SK-N-MC (cell line): ENCODE data around the gene CDIP1.

Experiments used
- EZH2 ChIP-seq: fragments of 200-600 bp; sonication (generic); IDR thresholded peaks from one replicate; pipeline ENCODE4 v1.6.1; 2017; ENCODE audit warnings: antibody characterized with exemption
- POLR2AphosphoS5 ChIP-seq: IDR thresholded peaks from 2 replicates; pipeline ENCODE4 v1.6.1; 2012; ENCODE audit warnings: mild to moderate bottlenecking, low read depth, low read length, borderline replicate concordance

DNA sequence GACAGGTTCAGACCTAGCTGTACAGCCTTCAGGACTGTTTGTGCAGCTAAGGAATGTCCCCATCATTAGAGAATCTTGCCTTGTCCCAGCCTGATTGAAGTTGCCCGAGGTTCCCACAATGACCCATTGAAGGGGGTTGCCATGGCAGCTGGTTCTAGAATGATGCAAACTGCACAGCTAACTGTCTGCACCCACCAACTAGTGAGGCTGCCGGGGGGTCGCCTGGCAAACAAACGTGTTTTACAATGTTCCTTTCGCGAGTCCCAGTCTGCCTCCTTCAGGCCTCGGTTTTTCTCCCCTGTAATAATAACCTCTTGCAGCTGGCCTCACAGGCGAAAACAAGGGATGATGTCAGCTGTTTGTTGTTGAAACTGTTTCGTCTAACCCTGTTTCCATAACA lies 23.0 kb upstream of the CDIP1 start:
- TF ChIP-seq EZH2 (no peak), POLR2AphosphoS5 (no peak)
